RWPE1 (cell line): ENCODE data around the gene DACH1.

Experiments
- CTCF ChIA-PET: fragments of 350-600 bp; sonication (Branson Sonifier 250); formaldehyde crosslinking; extraction: SDS; loops from one replicate; lab custom pipeline; 2021; lab: Yijun Ruan, JAX
- POLR2A ChIA-PET: fragments of 400-600 bp; formaldehyde crosslinking; extraction: SDS; loops from one replicate; lab custom pipeline; 2020; ENCODE audit warnings: antibody characterized with exemption; ENCODE audit not compliant: low non-redundant PET; lab: Yijun Ruan, JAX
- DNase-seq: peaks from one replicate; pipeline ENCODE4 v3.0.0; 2012; ENCODE audit warnings: low spot score
- H3K27ac ChIP-seq: fragments of 450-650 bp; 2 replicates; pipeline ENCODE4 v1.5.1; 2017
- TF ChIP-seq, protein P1 (sequence below): fragments of 450-650 bp; conservative IDR thresholded peaks from 2 replicates; pipeline ENCODE4 v1.5.1; 2017; ENCODE audit warnings: low read depth, mild to moderate bottlenecking

DACH1 gene

DNA sequence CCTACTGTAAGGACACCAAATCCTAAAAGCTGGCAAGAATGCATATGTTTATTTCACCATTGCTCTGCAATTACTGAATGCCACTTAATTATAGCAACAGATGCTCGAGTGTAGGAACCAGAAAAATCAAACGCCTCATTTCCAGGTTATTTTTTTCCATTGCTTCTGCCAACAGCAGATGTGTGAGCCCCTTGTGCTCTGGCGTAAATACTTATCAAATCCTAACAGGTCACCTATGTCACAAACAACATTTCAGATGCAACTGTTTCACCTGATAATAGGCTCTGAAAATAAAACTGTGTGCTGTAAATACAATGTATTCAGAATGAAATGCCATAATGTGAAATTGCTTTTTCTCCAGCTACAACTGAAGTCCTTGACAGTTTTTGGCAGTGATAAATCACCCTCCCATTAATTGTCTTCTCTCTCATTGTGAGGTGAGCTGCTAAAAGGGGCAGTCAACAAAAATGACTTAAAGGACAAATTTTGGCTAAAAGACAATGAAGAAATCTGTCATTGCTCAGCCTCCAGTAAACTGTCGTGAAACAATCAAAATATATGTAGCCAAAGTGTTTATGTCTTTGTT lies 344.0 kb downstream of the DACH1 start:
- no peak for DNase-seq
- H3K27ac ChIP-seq: no peak overlapping the region
- TF ChIP-seq, protein P1, sequence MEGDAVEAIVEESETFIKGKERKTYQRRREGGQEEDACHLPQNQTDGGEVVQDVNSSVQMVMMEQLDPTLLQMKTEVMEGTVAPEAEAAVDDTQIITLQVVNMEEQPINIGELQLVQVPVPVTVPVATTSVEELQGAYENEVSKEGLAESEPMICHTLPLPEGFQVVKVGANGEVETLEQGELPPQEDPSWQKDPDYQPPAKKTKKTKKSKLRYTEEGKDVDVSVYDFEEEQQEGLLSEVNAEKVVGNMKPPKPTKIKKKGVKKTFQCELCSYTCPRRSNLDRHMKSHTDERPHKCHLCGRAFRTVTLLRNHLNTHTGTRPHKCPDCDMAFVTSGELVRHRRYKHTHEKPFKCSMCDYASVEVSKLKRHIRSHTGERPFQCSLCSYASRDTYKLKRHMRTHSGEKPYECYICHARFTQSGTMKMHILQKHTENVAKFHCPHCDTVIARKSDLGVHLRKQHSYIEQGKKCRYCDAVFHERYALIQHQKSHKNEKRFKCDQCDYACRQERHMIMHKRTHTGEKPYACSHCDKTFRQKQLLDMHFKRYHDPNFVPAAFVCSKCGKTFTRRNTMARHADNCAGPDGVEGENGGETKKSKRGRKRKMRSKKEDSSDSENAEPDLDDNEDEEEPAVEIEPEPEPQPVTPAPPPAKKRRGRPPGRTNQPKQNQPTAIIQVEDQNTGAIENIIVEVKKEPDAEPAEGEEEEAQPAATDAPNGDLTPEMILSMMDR: no peak
- ChIA-PET CTCF (interaction anchor here (0.7 kb wide), 1 partner anchor 10 kb away, joined by 3 read pairs; no protein-coding TSS in a partner anchor), POLR2A (no interaction called here)

DNA sequence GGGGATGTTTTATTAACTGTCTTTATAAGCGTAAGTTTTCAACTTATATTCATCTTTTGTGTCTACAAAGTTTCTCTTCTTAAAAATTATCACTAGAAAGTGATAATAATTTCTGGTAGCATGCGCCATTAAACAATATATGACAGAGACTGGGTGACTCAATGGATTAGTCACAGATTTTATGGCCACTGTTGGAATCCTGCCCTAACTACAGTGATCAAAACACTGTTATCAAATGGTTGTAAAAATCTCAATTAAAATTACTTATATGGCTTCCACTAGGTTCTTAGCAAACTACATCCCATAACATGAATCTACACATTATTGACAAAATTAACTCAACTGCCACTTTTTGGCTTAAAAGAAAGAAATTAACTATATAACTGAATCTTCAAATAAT lies 350.0 kb downstream of the DACH1 start:
- H3K27ac ChIP-seq: no peak overlapping the region
- no peak for DNase-seq
- ChIA-PET POLR2A (no interaction called here), CTCF (interaction anchor here (0.6 kb wide), 1 partner anchor 1123 kb away, joined by 3 read pairs; no protein-coding TSS in a partner anchor)
- TF ChIP-seq, protein P1: no peak

DNA sequence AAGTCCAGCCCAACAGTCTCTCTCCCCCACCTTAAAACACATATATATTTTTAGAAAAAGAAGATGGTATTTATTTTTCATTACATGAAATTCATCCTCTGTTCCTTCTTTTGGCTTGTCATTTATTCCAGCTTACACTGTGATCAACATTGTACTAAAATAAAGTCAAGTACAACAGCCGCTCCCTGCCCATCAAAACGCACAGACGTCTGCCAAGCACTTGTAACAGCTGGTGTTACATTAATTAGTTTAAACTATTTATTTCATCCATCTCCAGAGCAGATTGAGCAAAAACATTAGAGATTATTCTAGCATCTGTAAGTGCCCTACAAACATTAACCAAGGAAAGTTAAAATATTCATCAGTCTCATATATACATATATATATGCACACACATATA lies 350.5 kb downstream of the DACH1 start:
- TF ChIP-seq, protein P1: no peak
- DNase-seq: no peak
- POLR2A ChIA-PET: no interaction called here
- CTCF ChIA-PET: interaction anchor here (0.6 kb wide), 1 partner anchor 1122 kb away, joined by 3 read pairs; no protein-coding TSS in a partner anchor
- no peak overlapping the region for H3K27ac ChIP-seq

DNA sequence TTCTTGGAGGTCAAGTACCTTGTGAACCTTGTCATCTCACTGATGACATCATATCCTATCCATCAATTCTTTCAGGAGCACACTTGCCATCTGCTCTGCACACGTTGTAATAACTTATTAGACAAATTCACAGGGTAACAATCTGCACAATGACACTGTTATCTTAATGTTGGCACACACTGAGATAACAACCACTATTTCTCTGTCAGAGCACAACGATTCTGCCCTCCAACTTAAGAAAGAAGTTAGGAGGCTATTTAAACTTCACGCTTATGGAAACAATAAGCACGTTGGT lies 351.3 kb downstream of the DACH1 start:
- H3K27ac ChIP-seq: no peak overlapping the region
- TF ChIP-seq, protein P1: no peak
- CTCF ChIA-PET: no interaction called here
- DNase-seq: no peak
- POLR2A ChIA-PET: no interaction called here

DNA sequence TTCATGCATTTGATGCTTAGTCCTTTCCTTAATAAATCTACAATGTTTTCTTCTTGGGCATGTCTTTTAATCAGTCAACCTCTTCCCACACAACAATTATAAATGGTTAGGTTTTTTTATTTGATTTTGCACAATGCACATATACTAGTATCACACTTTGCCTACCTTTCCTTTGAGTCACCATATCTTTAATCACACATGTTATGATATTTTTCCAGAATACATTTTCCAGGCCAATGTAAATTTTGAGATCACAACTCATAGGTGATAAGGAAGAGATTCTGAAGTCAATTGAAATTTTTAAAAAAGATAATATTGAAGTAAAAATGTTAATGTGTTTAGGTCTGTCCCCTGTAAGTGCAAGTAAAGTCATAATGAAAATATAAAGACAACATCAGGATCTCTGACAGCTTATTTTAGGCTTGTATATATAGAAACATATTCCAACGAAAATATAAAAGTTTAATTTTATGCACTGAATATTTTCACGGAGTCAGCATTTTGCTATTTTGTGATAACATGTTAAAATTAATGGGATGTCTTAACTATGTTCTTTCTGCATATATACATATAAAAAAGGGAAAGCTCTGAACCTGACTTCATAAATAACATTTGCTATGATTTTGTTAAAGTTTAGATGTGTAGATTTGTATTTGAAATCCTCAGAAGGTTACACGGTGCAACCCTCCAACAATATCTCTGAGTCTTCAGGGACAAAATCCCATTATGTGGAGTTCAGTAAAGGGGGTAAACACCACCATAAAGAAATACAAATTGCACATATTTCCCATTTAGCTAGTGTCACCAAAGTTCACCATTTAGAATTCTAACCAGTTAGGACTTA lies 351.9 kb downstream of the DACH1 start:
- TF ChIP-seq, protein P1: no peak
- no peak overlapping the region for H3K27ac ChIP-seq
- no peak for DNase-seq
- ChIA-PET CTCF (no interaction called here), POLR2A (no interaction called here)

DNA sequence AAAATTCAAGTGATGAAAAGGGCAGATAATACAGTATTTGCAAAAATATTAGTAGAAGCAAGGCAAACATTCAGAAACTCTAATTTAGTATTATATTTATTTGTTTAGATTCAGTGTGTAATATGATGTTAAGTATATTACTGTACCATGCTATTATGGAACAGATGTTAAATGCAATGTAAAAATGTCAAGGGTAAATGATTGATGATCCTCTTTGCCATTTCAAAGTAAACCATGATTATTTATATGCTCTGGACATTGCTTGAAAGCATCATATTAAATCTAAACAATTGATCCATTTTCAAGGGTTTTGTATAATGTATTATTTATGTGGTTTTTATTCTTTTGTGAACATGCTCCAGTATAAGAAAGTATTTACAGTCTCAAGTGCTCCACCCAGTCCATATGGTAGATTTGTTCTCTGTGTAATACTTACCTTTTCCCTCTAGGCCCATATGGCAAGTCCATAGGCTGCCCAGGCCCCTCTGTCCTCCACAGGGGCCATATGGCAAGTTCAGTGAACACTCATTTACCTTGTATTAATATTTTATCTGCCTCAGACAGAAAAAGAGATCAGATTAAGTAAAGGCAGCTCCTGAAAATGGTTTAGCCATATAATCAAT lies 353.5 kb downstream of the DACH1 start:
- DNase-seq: no peak
- no peak overlapping the region for H3K27ac ChIP-seq
- CTCF ChIA-PET: no interaction called here
- TF ChIP-seq, protein P1: no peak
- POLR2A ChIA-PET: no interaction called here
